ENCODE data around the gene PRAC1.

DNA sequence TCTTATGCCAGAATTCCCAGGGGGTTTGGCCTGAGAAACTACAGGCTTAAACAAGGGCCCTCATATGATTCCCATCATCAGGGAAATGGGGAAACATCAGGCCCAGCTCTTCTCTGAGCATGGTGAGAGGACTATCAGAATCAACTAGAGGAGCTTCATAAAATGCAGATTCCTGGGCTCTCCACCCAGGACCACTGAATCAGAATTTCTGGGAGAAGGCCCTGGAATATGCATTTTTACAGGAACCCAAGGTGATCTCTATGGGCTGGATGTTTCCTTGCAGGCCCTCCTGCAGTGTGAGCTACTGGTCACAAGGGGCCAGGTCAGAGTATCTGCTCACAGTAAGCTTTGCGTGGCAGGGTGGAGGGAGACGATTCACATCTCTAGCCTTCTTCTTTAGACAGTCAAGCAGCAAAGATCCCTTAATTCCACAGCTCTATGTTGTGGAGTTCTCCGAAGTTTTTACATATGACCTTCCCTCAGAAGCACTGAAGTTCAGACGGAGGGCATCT is 45.0 kb upstream of the PRAC1 start:
- TF ChIP-seq, protein P1, sequence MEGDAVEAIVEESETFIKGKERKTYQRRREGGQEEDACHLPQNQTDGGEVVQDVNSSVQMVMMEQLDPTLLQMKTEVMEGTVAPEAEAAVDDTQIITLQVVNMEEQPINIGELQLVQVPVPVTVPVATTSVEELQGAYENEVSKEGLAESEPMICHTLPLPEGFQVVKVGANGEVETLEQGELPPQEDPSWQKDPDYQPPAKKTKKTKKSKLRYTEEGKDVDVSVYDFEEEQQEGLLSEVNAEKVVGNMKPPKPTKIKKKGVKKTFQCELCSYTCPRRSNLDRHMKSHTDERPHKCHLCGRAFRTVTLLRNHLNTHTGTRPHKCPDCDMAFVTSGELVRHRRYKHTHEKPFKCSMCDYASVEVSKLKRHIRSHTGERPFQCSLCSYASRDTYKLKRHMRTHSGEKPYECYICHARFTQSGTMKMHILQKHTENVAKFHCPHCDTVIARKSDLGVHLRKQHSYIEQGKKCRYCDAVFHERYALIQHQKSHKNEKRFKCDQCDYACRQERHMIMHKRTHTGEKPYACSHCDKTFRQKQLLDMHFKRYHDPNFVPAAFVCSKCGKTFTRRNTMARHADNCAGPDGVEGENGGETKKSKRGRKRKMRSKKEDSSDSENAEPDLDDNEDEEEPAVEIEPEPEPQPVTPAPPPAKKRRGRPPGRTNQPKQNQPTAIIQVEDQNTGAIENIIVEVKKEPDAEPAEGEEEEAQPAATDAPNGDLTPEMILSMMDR (IDR thresholded peaks at IDR 0.05; ENCODE audit: low read depth, low read length) = no peak
- TF ChIP-seq EZH2phosphoT487 (IDR thresholded peaks at IDR 0.05; ENCODE audit: low read depth) = no peak
